HG03558 (cell line): ENCODE data around the gene SCFD2.
"Not testable (repeated sequence)": the region's sequence is repeated elsewhere in the genome, so short reads cannot be mapped to it uniquely, and the experiment has no call there.

Source experiments
- ATAC-seq: cut with Tn5 transposase; IDR thresholded peaks from one replicate; pipeline ENCODE4 v1.9.1; 2021; ENCODE audit warnings: moderate number of reproducible peaks; ENCODE audit not compliant: unreplicated experiment; ENCODE audit errors: extremely low read depth

The SCFD2 gene

DNA sequence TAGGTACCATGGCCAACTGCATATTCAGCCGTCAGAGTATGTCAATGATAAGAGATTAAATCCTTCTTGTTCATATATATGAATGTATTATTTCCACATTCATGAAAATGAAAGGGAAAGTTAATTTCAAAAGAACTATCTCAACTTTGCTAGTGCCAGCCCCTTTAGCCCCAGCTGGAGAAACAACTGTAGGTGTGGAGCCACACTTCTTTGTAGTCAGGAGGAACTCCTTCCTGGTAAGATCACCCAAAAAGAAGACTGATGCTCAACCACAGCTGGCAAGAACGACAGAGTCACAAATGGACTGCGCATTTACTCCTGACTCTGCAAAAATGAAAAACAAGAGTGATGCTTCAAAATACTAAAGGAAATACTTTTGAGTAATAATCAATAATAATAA, 367.4 kb downstream of the SCFD2 start:
- no peak for ATAC-seq

- ATAC-seq: no peak
Observed at GRCh38 chr4:52997132-52997416, 368.8 kb downstream of the SCFD2 start.

DNA sequence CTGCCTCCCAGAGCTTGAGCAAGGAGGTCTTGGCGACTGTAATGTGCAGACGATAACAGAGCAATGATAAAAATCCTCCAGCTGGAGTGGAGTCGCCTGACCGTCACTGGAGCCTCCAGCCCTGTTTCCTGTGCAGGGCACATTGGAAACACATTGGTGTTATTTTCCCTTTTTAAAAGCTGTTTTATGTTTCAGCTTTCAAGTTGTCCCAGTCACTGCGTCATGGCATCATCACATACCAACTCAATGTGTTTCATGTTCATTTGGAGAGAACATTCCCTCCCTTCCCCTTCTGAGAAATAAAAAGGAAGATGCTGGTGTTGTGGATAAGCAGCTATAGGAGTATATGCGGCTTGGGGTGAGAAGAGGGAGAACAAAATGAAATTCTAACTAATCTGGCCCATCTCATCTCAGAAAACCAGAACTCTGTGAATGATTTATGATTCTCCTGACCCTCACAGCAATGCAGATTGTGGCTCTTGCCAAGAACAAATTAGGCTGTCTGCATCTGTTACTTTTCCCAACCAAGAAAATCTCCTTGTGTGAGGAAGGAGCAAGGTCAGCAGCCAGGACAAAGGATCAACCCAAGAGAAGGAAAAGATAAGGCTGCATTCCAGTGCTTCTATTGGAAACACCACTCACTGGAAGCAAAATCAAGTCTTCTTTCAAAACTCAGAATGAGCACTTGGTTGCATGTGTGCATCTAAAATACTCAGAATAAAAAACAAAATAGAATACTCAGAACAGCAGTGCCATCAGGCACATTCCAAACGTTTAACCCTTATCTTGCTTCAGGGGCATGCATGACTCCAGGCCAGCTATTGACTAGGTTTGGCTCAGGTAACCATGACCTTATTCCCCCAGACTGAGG, 369.4 kb downstream of the SCFD2 start:
- no peak for ATAC-seq

- ATAC-seq: no peak
Observed at GRCh38 chr4:52995360-52996030, 370.4 kb downstream of the SCFD2 start.

GRCh38 chr4:52994567-52994966, 371.3 kb downstream of the SCFD2 start:
- ATAC-seq: no peak

- ATAC-seq: no peak
Observed at GRCh38 chr4:52993771-52994170, 372.1 kb downstream of the SCFD2 start.

GRCh38 chr4:52992551-52992950, 373.3 kb downstream of the SCFD2 start:
- not testable (repeated sequence) for ATAC-seq

GRCh38 chr4:52991472-52991871, 374.4 kb downstream of the SCFD2 start:
- ATAC-seq: no peak

- ATAC-seq: no peak
Observed at GRCh38 chr4:52990706-52991105, 375.2 kb downstream of the SCFD2 start.

DNA sequence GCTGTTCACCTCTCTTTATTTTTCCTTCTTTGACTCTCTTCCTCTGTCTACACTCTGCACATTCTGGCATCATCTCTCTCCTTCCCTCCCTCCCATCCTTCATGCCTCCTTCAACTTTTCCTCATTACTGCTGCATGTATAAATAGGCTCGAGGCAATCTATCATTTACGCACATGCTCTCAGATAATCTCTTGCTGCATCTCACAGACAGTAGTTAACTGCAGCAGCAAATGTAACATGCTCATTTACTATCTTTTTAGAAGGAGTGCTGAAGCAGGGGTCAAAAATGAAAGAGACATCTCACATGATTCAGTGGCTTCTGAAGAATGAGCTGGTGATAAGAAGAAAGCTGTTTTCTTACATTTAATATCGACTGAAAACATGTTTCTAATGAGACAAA, 376.0 kb downstream of the SCFD2 start:
- no peak for ATAC-seq

- no peak for ATAC-seq
Observed at GRCh38 chr4:52987392-52988056, 378.3 kb downstream of the SCFD2 start.

DNA sequence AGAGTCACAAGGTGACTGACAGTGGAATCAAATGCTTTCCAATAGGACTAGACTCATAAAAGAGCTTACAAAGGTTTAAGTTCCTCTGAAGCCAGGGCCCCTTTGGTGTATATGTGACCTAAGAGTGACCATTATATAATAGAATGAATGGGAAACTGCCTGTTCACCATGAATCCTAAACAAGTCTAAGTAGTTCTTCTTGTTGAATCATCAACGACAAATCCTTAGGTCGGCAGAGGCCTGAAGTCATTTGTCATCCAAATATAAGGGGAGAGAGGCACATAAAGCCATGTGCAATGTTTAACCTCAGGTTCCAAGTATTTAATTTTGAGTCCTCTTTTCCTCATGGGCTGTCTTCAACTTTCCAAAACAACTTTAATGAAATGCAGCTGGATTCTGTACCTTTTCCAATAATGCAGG, 381.4 kb downstream of the SCFD2 start:
- no peak for ATAC-seq

DNA sequence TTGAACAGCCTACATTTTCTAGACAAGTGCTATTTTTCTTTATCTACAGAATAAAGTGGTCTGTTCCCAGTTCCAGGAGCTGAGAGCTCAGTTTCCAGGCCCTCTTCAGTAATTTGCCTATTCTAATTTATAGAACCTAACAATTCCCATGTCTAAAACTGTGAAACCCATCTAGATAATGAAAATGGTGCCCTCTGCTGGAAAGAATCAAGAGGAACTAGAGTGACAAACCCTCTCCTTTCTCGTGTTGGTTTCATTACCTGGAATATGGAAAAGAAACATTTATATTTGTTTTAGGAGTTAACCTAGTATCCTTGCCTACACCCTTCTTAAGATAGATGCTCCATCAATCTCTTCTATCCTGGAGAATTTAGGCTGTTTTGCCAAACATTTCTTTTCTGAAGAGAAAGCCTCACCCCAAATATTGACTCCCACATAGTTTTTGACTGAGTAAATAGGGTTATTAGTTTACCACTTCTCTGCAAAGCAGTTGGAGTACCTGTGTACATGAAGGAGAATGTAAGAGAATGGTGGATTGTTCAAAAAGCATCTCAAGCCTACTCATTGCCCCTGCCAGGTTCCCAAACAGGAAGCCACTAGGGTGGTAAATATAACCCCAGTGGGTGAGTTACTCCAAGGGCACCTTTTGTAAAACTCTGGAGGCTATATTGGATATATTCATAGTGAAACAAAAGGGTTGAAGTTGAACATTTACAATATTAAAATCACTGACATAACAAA, 382.1 kb downstream of the SCFD2 start:
- ATAC-seq: no peak

DNA sequence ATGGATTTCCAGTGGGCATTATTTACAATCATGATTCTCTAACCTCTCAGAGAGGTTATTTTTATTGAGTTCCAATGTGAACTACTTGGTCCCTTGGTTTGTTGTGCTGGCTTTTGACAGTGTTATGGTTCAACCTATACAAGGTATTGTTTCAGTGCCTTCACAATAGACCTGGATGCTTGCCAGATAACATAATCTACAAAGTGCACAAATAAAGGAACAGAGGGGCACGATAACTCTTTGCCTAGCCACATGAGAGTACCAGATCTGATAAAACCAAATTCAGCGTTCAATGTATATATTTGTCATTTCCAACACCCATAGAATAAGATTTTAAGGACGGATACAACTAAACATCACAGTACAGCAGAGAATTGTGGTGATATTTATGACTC, 382.9 kb downstream of the SCFD2 start:
- ATAC-seq: no peak

DNA sequence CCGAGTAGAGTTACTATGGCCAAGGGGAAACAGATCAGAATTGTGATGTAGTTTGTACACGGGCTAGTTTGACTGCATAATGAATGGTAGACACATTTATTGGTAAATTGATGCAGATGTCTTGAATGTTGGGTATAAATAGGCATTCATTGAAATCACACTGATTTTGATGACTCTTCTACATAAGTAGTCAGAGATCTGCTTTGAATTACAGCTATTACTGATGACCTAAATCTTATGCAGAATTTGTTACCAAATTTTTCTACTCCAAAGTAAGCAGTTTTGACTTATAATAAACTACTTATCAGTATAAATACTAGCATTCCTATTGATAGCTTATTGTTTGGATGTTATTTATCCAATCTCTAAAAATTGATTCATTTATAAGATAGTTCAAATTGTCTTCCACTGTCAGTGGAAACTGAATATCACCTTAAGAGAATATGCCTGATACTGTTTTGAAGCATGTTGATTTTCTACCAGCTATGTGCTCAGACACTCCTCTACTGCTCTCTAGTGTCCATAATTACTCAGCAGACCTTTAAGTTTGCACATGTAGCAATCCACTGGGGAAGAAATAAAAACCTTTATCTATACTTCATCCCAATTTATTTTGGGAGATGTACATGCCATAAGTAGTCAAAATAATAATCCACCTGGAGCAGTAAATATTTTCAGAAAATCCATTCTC, 383.5 kb downstream of the SCFD2 start:
- ATAC-seq: no peak

DNA sequence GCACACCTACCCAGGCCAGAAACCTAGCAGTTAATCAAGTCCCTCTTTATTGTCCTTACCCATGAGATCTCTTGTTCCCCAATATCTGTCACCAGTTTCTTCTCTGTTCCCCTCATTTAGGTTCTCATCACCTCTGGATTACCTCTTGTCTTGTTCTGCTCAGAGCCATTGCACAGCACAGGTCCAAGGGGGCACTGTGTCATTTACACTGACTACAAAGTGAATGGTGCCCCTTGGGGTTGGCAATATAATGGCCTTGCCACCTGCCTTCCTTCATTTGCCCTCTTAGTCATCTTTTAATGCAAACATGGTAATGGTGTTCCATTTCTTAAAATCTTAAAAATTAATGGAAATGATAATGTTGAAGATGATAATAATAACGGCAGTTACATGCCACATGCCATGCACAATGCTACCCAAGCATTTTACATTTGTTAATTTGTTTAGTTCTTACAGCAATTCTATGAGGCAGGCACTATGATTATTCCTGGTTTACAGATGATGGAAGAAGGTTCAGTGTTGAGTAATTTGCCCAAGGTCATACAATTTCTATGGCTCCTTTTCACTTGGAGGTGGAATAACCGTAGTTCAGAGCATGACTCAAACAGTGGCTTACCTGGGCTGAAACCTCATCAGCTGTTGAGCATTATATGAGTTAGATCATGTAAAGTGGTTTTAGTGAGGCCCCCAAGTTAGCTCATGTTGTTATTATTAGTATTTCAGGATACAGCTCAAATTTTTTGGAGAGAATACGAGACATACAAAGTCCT, 385.9 kb downstream of the SCFD2 start:
- ATAC-seq: no peak

GRCh38 chr4:52979020-52979419, 386.8 kb downstream of the SCFD2 start:
- ATAC-seq: no peak

GRCh38 chr4:52977252-52977651, 388.6 kb downstream of the SCFD2 start:
- ATAC-seq: no peak

- no peak for ATAC-seq
Observed at GRCh38 chr4:52976523-52977230, 389.2 kb downstream of the SCFD2 start.
